Body of pancreas (tissue), 4 donors: ENCODE measurements around the gene SH3GLB2.

Source experiments
- CTCF ChIP-seq, 7 experiments: fragments of 450-650 bp in 4 of 7; fragments of 200-600 bp in 3 of 7; sonication (generic) in 3 of 7; IDR thresholded peaks; one replicate each; pipeline ENCODE4 v1.5.1; 2016 to 2019; ENCODE audit warnings: antibody characterized with exemption in 7 of 7
- POLR2A ChIP-seq, 3 donors: fragments of 450-650 bp; IDR thresholded peaks; one replicate each; pipeline ENCODE4 v1.6.1; 2016; ENCODE audit warnings: antibody characterized with exemption in 3 of 3, mild to moderate bottlenecking in 2 of 3

GRCh38 chr9:129030191-129030590 is 2.1 kb upstream of the SH3GLB2 start:
- TF ChIP-seq CTCF (IDR thresholded peaks at IDR 0.05) (no peak), POLR2A (IDR thresholded peaks at IDR 0.05) (no peak)
